ENCODE data around the gene KCP.

KCP gene

GRCh38 chr7:128862571-128863432 lies 47.7 kb downstream of the KCP start, which contains the start of gene ATP6V1F:
ATP6V1F (plus strand) TSS chr7:128862856; CDS start chr7:128862905, 49 bp downstream.
- peak within 1 kb of the TSS; percentile 90 for H3K4me3 ChIP-seq (ENCODE audit: low read length)
- TF ChIP-seq ZNF274 (IDR thresholded peaks at IDR 0.05; ENCODE audit: low read depth, low read length), result no peak

- no peak for TF ChIP-seq ZNF274 (IDR thresholded peaks at IDR 0.05; ENCODE audit: low read depth, low read length)
- peak overlapping the region; percentile 39; the same call in 1 of the 2 replicates for H3K4me3 ChIP-seq (ENCODE audit: low read length)
Observed at GRCh38 chr7:128861957-128862570, 48.4 kb downstream of the KCP start.

DNA sequence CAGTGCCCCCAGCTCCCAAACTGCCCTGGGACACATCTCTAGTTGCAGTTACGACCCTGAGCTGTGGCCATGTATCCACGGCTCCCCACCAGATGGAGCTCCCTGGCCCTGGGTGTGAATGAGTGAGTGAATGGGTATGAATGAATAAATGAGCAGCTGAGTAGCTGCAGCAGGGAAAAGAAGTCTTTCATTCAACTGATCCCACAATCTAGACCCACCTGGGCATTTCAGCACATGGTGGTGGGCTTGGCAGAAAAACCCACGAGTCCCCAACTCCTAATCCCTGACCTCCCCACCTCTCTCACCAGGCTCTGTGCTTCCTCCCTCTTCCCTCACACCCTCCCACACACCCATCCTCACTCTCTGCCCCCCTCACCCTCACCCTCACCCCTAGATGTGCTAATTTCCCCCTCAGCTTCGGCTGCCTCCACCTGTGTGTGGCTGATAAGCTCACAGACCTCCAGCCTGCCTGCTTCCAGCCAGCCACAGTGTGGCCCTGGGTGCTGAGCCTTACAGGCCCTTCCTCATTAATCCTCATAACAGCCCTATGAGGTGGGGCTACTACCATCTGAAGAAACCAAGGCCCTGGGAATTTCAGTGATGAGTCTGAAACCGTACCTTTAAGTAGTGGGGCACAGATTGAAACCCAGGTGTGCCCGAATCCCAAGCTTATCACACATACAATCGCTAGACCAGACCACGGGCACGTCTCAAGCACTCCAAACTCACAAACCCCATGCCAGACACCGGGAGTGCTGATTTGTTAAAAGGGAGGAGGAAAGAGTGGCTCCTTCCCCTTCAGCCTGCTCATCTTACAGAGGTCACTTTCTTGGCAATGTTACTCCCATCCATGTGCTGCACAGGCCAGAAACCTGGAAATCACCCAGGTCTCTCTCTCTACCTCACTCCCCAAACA lies 50.1 kb downstream of the KCP start:
- no peak overlapping the region for H3K4me3 ChIP-seq (ENCODE audit: low read length)
- no peak for TF ChIP-seq ZNF274 (IDR thresholded peaks at IDR 0.05; ENCODE audit: low read depth, low read length)

- no peak overlapping the region for H3K4me3 ChIP-seq (ENCODE audit: low read length)
- TF ChIP-seq ZNF274 (IDR thresholded peaks at IDR 0.05; ENCODE audit: low read depth, low read length), result no peak
Observed at GRCh38 chr7:128859232-128860157, 51.0 kb downstream of the KCP start.

GRCh38 chr7:128858380-128859231 lies 51.9 kb downstream of the KCP start:
- no peak for TF ChIP-seq ZNF274 (IDR thresholded peaks at IDR 0.05; ENCODE audit: low read depth, low read length)
- no peak overlapping the region for H3K4me3 ChIP-seq (ENCODE audit: low read length)

DNA sequence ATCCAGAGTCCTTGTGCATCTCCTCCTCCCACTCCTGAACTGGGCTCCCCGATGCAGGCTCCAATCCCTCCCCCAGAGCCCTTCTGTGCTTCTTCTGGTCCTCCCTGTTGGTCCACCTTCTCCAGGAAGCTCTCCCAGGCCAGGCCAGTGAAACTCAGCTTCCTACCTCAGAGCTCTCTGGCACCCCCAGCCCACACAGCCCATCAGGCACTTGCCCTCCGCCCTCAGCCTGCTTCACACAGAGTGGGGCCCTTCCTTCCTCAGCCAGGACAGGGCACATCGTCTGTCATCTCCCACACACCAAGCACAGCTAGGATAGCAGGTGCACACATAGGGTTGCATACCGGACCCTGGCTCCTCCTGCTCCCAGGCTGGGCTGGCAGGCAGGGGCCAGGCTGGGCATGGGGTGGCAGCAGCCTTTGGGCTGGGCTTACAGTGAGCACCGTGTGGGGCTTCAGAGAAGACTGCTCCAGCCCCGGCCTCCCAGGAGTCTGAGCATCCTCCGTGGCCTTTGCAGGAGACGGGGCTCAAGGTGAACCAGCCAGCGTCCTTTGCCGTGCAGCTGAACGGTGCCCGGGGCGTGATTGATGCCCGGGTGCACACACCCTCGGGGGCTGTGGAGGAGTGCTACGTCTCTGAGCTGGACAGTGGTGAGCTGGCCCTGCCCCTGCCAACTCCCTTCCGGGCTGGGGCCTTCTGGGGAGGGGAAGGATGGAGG lies 54.3 kb downstream of the KCP start:
- no peak for TF ChIP-seq ZNF274 (IDR thresholded peaks at IDR 0.05; ENCODE audit: low read depth, low read length)
- no peak overlapping the region for H3K4me3 ChIP-seq (ENCODE audit: low read length)

GRCh38 chr7:128855559-128855958 lies 55.0 kb downstream of the KCP start:
- no peak for TF ChIP-seq ZNF274 (IDR thresholded peaks at IDR 0.05; ENCODE audit: low read depth, low read length)

DNA sequence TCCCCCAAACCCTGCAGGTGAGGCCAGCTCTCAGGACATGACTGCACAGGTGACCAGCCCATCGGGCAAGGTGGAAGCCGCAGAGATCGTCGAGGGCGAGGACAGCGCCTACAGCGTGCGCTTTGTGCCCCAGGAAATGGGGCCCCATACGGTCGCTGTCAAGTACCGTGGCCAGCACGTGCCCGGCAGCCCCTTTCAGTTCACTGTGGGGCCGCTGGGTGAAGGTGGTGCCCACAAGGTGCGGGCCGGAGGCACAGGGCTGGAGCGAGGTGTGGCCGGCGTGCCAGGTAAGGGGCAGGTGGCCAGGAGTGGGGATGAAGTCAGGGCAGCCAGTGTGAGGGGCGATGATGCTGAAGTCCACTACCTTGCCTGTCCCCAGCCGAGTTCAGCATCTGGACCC lies 56.1 kb downstream of the KCP start:
- TF ChIP-seq ZNF274 (IDR thresholded peaks at IDR 0.05; ENCODE audit: low read depth, low read length), result no peak
- no peak overlapping the region for H3K4me3 ChIP-seq (ENCODE audit: low read length)

More at GRCh38 chr7:128855559-128855958, 55.0 kb downstream of the KCP start:
- no peak overlapping the region for H3K4me3 ChIP-seq (ENCODE audit: low read length)

GRCh38 chr7:128853799-128854198 lies 56.7 kb downstream of the KCP start:
- no peak for TF ChIP-seq ZNF274 (IDR thresholded peaks at IDR 0.05; ENCODE audit: low read depth, low read length)
- H3K4me3 ChIP-seq (ENCODE audit: low read length), result no peak overlapping the region

- no peak overlapping the region for H3K4me3 ChIP-seq (ENCODE audit: low read length)
- TF ChIP-seq ZNF274 (IDR thresholded peaks at IDR 0.05; ENCODE audit: low read depth, low read length), result no peak
Observed at GRCh38 chr7:128852537-128853254, 57.8 kb downstream of the KCP start.

DNA sequence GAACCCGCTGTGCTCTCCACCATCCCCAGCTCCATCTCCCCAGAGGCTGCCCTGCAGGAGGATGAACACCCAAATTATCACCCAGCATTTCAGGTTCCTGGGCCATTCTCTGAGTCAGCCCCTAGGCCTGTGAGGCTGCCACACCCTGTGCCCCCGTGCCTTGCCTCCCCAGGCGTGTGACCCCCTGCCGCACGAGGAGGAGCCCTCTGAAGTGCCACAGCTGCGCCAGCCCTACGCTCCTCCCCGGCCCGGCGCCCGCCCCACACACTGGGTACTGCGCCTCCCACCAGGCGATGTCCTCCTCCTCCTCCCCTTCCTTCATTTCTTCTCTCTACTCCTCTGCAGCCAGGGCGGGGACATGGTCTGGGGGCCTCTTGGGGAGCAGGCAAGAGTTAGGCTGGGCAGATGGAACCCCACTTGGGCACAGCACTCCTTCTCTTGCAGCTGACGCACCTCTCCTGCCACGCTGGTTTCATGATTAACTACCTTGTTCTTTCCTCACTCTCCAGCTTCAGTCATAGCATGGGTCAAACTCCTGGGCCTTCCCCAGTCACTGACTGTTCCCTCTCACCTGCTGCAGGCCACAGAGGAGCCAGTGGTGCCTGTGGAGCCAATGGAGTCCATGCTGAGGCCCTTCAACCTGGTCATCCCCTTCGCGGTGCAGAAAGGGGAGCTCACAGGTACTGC lies 60.6 kb downstream of the KCP start:
- TF ChIP-seq ZNF274 (IDR thresholded peaks at IDR 0.05; ENCODE audit: low read depth, low read length), result no peak
- no peak overlapping the region for H3K4me3 ChIP-seq (ENCODE audit: low read length)
